OCI-LY3 (cell line): ENCODE results near the gene CCIN.

Experiments
- EZH2phosphoT487 ChIP-seq: fragments of 200-600 bp; shearing (Covaris generic); IDR thresholded peaks from 2 replicates; pipeline ENCODE4 v1.6.1; 2018; ENCODE audit warnings: antibody characterized with exemption, mixed run types, low read depth
- TF ChIP-seq, protein P1 (sequence below): fragments of 200-600, 300-600 bp; sonication (generic); IDR thresholded peaks from 2 replicates; pipeline ENCODE4 v1.5.1; 2014; ENCODE audit warnings: antibody characterized with exemption, low read length, low read depth

DNA sequence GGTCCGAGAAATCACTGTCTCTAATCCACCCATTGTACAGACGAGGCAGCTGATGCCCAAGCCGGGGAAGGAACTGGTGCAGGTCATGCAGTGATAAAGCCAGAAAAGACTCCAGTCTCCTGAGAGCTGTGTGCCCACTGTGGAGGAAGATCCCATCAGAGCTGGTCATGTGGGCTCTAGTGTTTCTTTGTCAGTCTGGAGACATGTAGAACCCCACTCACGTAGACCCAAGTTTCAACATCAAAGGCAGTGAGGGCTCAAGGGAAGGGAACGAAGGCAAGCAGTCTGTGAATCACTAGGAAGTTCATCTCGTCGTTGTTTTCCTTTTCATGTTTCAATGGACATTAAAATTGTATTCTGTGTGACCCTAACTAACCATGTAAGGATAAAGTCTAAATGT, 47.2 kb upstream of the CCIN start:
- TF ChIP-seq, protein P1, sequence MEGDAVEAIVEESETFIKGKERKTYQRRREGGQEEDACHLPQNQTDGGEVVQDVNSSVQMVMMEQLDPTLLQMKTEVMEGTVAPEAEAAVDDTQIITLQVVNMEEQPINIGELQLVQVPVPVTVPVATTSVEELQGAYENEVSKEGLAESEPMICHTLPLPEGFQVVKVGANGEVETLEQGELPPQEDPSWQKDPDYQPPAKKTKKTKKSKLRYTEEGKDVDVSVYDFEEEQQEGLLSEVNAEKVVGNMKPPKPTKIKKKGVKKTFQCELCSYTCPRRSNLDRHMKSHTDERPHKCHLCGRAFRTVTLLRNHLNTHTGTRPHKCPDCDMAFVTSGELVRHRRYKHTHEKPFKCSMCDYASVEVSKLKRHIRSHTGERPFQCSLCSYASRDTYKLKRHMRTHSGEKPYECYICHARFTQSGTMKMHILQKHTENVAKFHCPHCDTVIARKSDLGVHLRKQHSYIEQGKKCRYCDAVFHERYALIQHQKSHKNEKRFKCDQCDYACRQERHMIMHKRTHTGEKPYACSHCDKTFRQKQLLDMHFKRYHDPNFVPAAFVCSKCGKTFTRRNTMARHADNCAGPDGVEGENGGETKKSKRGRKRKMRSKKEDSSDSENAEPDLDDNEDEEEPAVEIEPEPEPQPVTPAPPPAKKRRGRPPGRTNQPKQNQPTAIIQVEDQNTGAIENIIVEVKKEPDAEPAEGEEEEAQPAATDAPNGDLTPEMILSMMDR, result no peak
- no peak for TF ChIP-seq EZH2phosphoT487
